Heart left ventricle (tissue), 16 donors: ENCODE measurements around the gene LPCAT2. TPM values are rescaled to one million over a fixed set of nuclear protein-coding genes. Genes with fewer than 3 reads are reported as not detected.

Experiments
- ATAC-seq, 4 donors: fragments of 200-7000 bp; cut with Tn5 transposase; one replicate each; pipeline ENCODE4 v1.9.1; 2020 to 2022; ENCODE audit warnings: moderate library complexity in 4 of 4, mild to moderate bottlenecking in 3 of 4, moderate number of reproducible peaks in 1 of 4
- DNase-seq, 5 donors: peaks; one replicate each; pipeline ENCODE4 v3.0.0-alpha.2; 2020
- H3K27ac ChIP-seq, 12 donors: fragments of 200-600 bp; sonication (generic) in 4 of 12; one replicate each; pipeline versions ENCODE4 v1.5.0 to v1.8.0; 2016 to 2022; ENCODE audit warnings: mild to moderate bottlenecking in 2 of 12
- H3K27me3 ChIP-seq, 9 donors: fragments of 200-600 bp; sonication (generic) in 2 of 9; one replicate each; pipeline versions ENCODE4 v1.5.1 to v1.8.0; 2016 to 2022; ENCODE audit warnings: mild to moderate bottlenecking in 3 of 9
- H3K36me3 ChIP-seq, 9 donors: fragments of 200-600 bp; sonication (generic) in 2 of 9; one replicate each; pipeline versions ENCODE4 v1.5.0 to v1.8.0; 2018 to 2022; ENCODE audit warnings: mild to moderate bottlenecking in 2 of 9
- H3K4me1 ChIP-seq, 12 donors: fragments of 200-600 bp; sonication (generic) in 4 of 12; one replicate each; pipeline versions ENCODE4 v1.5.0 to v1.8.0; 2016 to 2022; ENCODE audit warnings: mild to moderate bottlenecking in 3 of 12
- H3K4me3 ChIP-seq, 12 donors: fragments of 200-600 bp; sonication (generic) in 4 of 12; one replicate each; pipeline versions ENCODE4 v1.5.0 to v1.8.0; 2017 to 2022; ENCODE audit warnings: mild to moderate bottlenecking in 9 of 12, moderate library complexity in 4 of 12
- H3K9me3 ChIP-seq, 12 donors: fragments of 200-600 bp; sonication (generic) in 4 of 12; one replicate each; pipeline versions ENCODE4 v1.5.0 to v1.8.0; 2016 to 2022; ENCODE audit warnings: mild to moderate bottlenecking in 1 of 12
- CTCF ChIP-seq, 12 donors: fragments of 200-600 bp; sonication (generic) in 4 of 12; IDR thresholded peaks; one replicate each; pipeline versions ENCODE4 v1.5.0 to v1.8.0; 2018 to 2022; ENCODE audit warnings: antibody characterized with exemption in 12 of 12, mild to moderate bottlenecking in 5 of 12
- POLR2A ChIP-seq, 2 donors: fragments of 450-650 bp; IDR thresholded peaks; one replicate each; pipeline ENCODE4 v1.6.1; 2017; ENCODE audit warnings: antibody characterized with exemption in 2 of 2, mild to moderate bottlenecking in 2 of 2, moderate library complexity in 2 of 2
- WGBS, 4 donors: extraction: QIAGEN DNeasy Blood & Tissue Kit in 2 of 4; methylation state at CpG; one replicate each; pipeline versions ENCODE4 v1.1.5 to v1.1.7; 2013 to 2018; 5-methylcytosine and 5-hydroxymethylcytosine counted together
- intact Hi-C, 10 donors: fragments of 100-400 bp; cut with DNase I; formaldehyde crosslinking; loops; one replicate each; pipeline versions ENCODE4 v1.11.1 to v1.14.2; 2022
- polyA plus RNA-seq, 2 donors: library from polyadenylated mRNA; stranded (reverse); fragments of 200-250 nt; gene quantifications; one replicate each; pipeline ENCODE4 v1.2.3, GENCODE V29; 2013
- total RNA-seq, 9 donors: library from RNA; depleted of rRNA in 2 of 9; stranded (reverse); fragments of >200 nt in 2 of 9; fragmentation: NEBNext Ultra II Directional in 3 of 9; extraction: Animal tissue kit (Norgen Biotek cat#: 25700) in 3 of 9; gene quantifications; one replicate each; pipeline versions ENCODE4 v1.1.0 to v1.2.4, GENCODE V29; 2016 to 2023
- donor health status: ischemic (EF 13 %, LVEDD 7.1; RV severe dilation, severe dysfunction).
- donor health status: healthy with polysubstance abuse.
- donor health status: DM: no; HTN: yes; CAD: no.
- donor health status: DM: no; HTN: no; CAD: no.
- donor health status: ischemic (EF 25% LVEDD 6.9; RV normal size, moderate dysfunction).
- donor health status: ischemic (EF 25% LVEDD 5.7; RV mildly dilated, moderate dysfunction).
- donor health status: healthy.
- donor health status: DM: yes; HTN: yes; CAD: no.
- donor health status: ischemic (EF 35%, LVEDD 5.7; RV mildly dilated, moderate dysfunction).
- donor health status: nonischemic (EF 11% LVEDD 7.7; RV severe dilation, severe dysfunction).
- donor health status: DM: yes; HTN: yes; CAD: no.
- donor health status: PGD.
- donor health status: ischemic (EF 29% LVEDD 5.4; RV normal size, mild dysfunction).
- donor health status: nonischemic (EF 23%, LVEDD 6.1; RV moderate dilation, normal function).

The LPCAT2 gene
- total and polyA plus RNA-seq, 11 donors: 3.8 to 13.6 (median 6.5) TPM

GRCh38 chr16:55469821-55470532 is 38.9 kb upstream of the LPCAT2 start:
- no peak overlapping the region for H3K27ac ChIP-seq
- WGBS, 4 donors: 84 to 93% (median 89%) methylated on average over 7 to 9 of the region's 9 CpGs
- no peak for DNase-seq

GRCh38 chr16:55470533-55471371 is 38.1 kb upstream of the LPCAT2 start:
- Histone ChIP-seq H3K36me3 (no peaks in the 10 kb centered on the region), H3K27ac (peak overlapping the region in 1 of 12 donors; percentile 24), H3K4me3 (no peak overlapping the region), H3K9me3 (no peaks in the 10 kb centered on the region), H3K4me1 (peaks cover 0 to 15% (median 5%) of the 10 kb centered on the region in 12 donors), H3K27me3 (no peaks in the 10 kb centered on the region)
- WGBS, 4 donors: 47 to 68% (median 61%) methylated on average over 7 of the region's 7 CpGs
- DNase-seq: no peak
- TF ChIP-seq POLR2A (IDR thresholded peaks at IDR 0.05): no peak
- no peak for TF ChIP-seq CTCF (IDR thresholded peaks at IDR 0.05)
- intact Hi-C loops: no loop called here
- peak in 3 of 4 donors; percentile 10 to 57 (median 23) for ATAC-seq

More at GRCh38 chr16:55469821-55470532, 38.9 kb upstream of the LPCAT2 start:
- H3K27me3 ChIP-seq: no peaks in the 10 kb centered on the region
- intact Hi-C loops: loop anchor here in 6 of 10 donors (5.0 kb wide), 1 partner anchor 372 kb away; no protein-coding TSS in a partner anchor
- no peak overlapping the region for H3K4me3 ChIP-seq
- no peaks in the 10 kb centered on the region for H3K9me3 ChIP-seq
- ATAC-seq: no peak
- H3K36me3 ChIP-seq: no peaks in the 10 kb centered on the region
- peaks cover 0 to 15% (median 3%) of the 10 kb centered on the region in 12 donors for H3K4me1 ChIP-seq
- TF ChIP-seq POLR2A (IDR thresholded peaks at IDR 0.05) (no peak), CTCF (IDR thresholded peaks at IDR 0.05) (no peak)

GRCh38 chr16:55471448-55472097 is 37.3 kb upstream of the LPCAT2 start:
- Histone ChIP-seq H3K36me3 (no peaks in the 10 kb centered on the region), H3K4me1 (peaks cover 0 to 20% (median 5%) of the 10 kb centered on the region in 12 donors), H3K9me3 (no peaks in the 10 kb centered on the region), H3K27ac (peak overlapping the region in 1 of 12 donors; percentile 24), H3K27me3 (no peaks in the 10 kb centered on the region), H3K4me3 (no peak overlapping the region)
- intact Hi-C loops: no loop called here
- TF ChIP-seq POLR2A (IDR thresholded peaks at IDR 0.05) (no peak), CTCF (IDR thresholded peaks at IDR 0.05) (no peak)
- DNase-seq: no peak
- ATAC-seq: peak in 1 of 4 donors; percentile 76
- WGBS, 4 donors: 71 to 74% (median 72%) methylated on average over 4 of the region's 4 CpGs
